Activated CD4-positive, alpha-beta memory T cell treated with anti-CD3 and anti-CD28 coated beads, Interleukin-2, amount 10 ng/mL, durations not matched to agents 7 days and 5 days (primary cell): Measurements from ENCODE around the gene PALD1. TPM values are rescaled to one million over a fixed set of nuclear protein-coding genes. Genes with fewer than 3 reads are reported as not detected.

Experiments
- CTCF ChIA-PET: fragments of 350-600 bp; sonication (Branson Sonifier 250); formaldehyde crosslinking; loops from one replicate; lab custom pipeline; 2021; ENCODE audit warnings: antibody characterized with exemption, inconsistent platforms; lab: Charles Lee
- POLR2A ChIA-PET: fragments of 350-600 bp; sonication (Branson Sonifier 250); formaldehyde crosslinking; loops from one replicate; lab custom pipeline; 2021; ENCODE audit warnings: antibody characterized with exemption; lab: Charles Lee
- DNase-seq: peaks from one replicate; pipeline ENCODE4 v3.0.0-alpha.2; 2020
- H3K27ac Mint-ChIP-seq: one replicate; pipeline ENCODE4 v1.8.0; 2021; ENCODE audit warnings: mild to moderate bottlenecking, mixed read lengths
- H3K27me3 Mint-ChIP-seq: one replicate; pipeline ENCODE4 v1.8.0; 2021; ENCODE audit warnings: mixed read lengths
- H3K36me3 Mint-ChIP-seq: one replicate; pipeline ENCODE4 v1.8.0; 2021; ENCODE audit warnings: low read depth, mixed read lengths
- H3K4me1 Mint-ChIP-seq: one replicate; pipeline ENCODE4 v1.8.0; 2021; ENCODE audit warnings: mixed read lengths
- H3K4me3 Mint-ChIP-seq: one replicate; pipeline ENCODE4 v1.8.0; 2021; ENCODE audit warnings: mild to moderate bottlenecking, mixed read lengths
- H3K9me3 Mint-ChIP-seq: one replicate; pipeline ENCODE4 v1.8.0; 2021; ENCODE audit warnings: mixed read lengths
- total RNA-seq, 2 experiments: library from RNA; stranded (reverse); gene quantifications; one replicate each; pipeline ENCODE4 v1.2.3, GENCODE V29; 2021

Gene PALD1
- total RNA-seq, 2 experiments from 2014 or later = 0.08 to 0.15 TPM

DNA sequence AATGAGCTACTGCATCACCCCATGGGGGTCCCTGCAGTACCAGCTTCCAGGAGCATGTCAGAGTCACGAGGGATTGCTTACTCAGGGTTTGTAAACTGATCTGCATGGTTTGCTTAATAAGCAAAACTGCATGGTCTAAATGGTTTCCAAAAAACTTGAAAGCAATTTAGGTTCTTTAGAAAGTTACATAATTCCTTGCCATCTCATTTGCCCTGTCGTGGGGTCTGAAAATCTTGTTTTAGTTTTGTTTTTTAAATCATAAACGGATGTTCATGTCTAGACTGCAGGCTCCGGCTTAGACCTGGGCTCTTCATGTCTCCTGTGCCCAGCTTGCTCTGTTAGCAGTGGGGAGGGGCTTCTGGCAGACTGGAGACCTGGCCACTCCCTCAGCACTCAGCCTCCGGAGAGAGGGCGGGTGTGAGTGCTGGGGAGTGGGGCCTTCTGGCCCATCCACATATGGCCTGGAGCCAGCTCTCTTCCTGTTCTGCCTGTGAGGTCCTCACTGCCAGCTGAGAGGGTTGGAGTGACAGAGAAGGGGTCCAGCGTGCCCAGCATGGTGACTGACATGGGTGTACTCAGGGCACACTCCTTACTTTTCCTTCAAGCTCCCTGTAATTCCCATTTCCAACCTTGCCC lies 106.5 kb downstream of the PALD1 start:
- no peak overlapping the region for H3K27ac Mint-ChIP-seq
- peaks cover 3% of the 10 kb centered on the region for H3K4me1 Mint-ChIP-seq
- no peak overlapping the region for H3K4me3 Mint-ChIP-seq
- DNase-seq = no peak
- no peaks in the 10 kb centered on the region for H3K9me3 Mint-ChIP-seq
- ChIA-PET CTCF (interaction anchor here (1.0 kb wide), 1 partner anchor 34 kb away, joined by 4 read pairs; no protein-coding TSS in a partner anchor), POLR2A (interaction anchor here (1.9 kb wide), 1 partner anchor 9 kb away, joined by 7 read pairs; no protein-coding TSS in a partner anchor)
- H3K27me3 Mint-ChIP-seq = peaks cover 32% of the 10 kb centered on the region
- H3K36me3 Mint-ChIP-seq = no peaks in the 10 kb centered on the region

DNA sequence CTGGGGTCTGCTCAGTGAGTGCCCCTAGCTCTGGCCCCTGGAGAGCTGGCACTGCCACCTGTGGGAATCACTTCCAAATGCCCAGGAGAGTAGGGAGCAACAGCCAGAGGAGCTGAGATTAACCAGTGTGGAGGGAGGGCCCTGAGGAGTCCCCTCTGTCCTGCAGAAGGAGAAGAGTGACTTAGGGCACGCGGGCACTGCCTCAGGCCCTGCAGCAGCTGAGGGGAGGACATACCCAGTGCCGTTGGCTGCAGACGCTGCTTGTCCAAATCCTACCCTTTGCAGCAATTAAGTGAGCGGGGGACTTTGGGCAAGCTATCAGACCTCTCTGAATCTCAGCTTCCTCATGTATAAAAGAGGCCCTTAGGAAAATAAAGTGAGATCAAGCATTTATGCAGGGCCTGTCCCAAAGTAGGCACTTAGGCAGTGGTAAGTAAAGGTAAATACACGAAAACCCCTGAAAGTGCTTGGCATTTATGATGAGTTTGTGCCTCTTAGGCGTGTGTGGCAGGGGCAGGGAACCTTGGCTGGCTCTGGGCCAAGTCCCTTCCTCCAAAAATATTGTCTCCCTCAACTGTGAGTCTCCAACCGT lies 107.1 kb downstream of the PALD1 start:
- no peaks in the 10 kb centered on the region for H3K36me3 Mint-ChIP-seq
- H3K4me1 Mint-ChIP-seq = no peaks in the 10 kb centered on the region
- H3K27ac Mint-ChIP-seq = no peak overlapping the region
- peaks cover 32% of the 10 kb centered on the region for H3K27me3 Mint-ChIP-seq
- no peaks in the 10 kb centered on the region for H3K9me3 Mint-ChIP-seq
- ChIA-PET POLR2A (interaction anchor here (1.0 to 1.9 kb wide), 3 partner anchors 8 to 16 kb away, joined by 4 to 7 read pairs (median 4); partner anchors contain the start of gene PRF1), CTCF (interaction anchor here (1.0 kb wide), 1 partner anchor 34 kb away, joined by 4 read pairs; no protein-coding TSS in a partner anchor)
- H3K4me3 Mint-ChIP-seq = no peak overlapping the region
- no peak for DNase-seq

DNA sequence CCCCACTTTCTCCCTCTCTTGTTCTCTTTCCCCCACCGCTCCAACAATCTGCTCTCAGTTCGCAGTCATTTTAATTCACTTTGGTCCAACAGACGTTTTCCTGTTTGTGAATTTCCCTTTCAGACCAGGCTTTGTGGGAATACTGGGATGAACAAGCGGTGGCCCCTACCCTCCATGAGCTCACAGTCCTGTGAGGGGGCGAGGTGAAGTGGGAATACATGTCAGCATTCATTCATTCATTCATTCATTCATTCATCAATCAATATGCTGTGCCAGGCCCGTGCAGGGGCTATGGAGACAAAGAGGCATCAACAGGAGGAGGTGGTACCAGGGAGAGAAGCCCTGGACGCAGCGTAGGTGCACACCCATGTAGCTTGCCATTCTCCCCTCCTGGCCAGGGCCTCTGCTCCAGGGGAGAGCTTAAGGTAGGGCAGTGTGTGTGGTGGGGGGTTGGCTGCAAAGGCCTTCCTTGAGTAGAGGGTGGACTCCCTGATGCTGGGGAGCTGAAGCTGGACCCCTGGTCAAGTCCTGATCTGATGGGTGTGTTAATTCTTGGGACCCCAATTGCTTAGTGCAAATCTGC lies 107.9 kb downstream of the PALD1 start:
- ChIA-PET POLR2A (interaction anchor here (1.0 to 1.9 kb wide), 3 partner anchors 9 to 16 kb away, joined by 4 to 7 read pairs (median 4); partner anchors contain the start of gene PRF1), CTCF (no interaction called here)
- Mint-ChIP-seq H3K36me3 (no peaks in the 10 kb centered on the region), H3K4me1 (no peaks in the 10 kb centered on the region), H3K27me3 (peaks cover 35% of the 10 kb centered on the region), H3K27ac (no peak overlapping the region), H3K4me3 (no peak overlapping the region), H3K9me3 (no peaks in the 10 kb centered on the region)
- DNase-seq = no peak

DNA sequence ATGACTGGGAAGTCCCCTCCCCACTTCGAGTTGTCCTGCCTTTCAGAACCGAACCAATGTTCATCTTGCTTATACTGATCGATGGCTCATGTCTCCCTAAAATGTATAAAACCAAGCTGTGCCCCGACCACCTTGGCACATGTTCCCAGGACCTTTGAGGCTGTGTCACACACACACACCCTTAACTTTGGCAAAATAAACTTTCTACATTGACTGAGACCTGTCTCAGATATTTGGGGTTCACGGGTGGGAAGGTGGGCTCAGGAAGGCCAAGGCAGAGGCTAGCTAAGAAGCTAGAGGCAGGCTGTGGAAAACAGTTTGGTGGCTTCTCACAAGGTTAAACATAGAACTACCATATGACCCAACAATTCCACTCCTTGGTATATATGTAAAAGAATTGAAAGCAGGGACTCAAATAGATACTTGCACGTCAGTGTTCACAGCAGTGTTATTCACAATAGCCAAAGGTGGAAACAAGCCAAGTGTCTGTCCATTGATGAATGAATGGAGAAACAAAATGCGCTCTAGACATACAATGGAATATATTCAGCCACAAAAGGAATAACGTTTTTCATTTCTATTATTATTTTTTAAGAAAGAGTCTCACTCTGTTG lies 108.6 kb downstream of the PALD1 start:
- H3K36me3 Mint-ChIP-seq = no peaks in the 10 kb centered on the region
- POLR2A ChIA-PET = interaction anchor here (1.5 kb wide), 1 partner anchor 9 kb away, joined by 4 read pairs; no protein-coding TSS in a partner anchor
- no peak overlapping the region for H3K27ac Mint-ChIP-seq
- no peaks in the 10 kb centered on the region for H3K4me1 Mint-ChIP-seq
- CTCF ChIA-PET = interaction anchor here (0.6 kb wide), 1 partner anchor 220 kb away, joined by 3 read pairs; no protein-coding TSS in a partner anchor
- H3K4me3 Mint-ChIP-seq = no peak overlapping the region
- no peak for DNase-seq
- peaks cover 35% of the 10 kb centered on the region for H3K27me3 Mint-ChIP-seq
- H3K9me3 Mint-ChIP-seq = no peaks in the 10 kb centered on the region

DNA sequence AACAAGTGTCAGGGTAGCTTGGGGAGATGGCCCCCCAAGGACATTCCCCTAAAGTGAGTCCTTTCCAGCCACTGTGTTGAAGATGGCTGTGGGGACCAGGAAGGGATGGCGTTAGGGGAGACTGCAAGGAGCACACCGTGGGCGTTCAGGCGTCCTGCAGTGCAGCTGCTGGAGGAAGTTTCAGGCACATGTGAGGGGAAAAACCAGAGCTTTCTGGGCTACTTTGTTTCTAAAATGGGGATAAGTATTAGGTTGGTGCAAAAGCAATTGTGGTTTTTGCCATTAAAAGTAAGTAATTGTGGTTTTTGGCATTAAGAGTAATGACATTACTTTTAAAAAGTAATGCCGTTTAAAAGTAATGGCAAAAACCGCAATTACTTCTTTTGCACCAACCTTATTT lies 109.7 kb downstream of the PALD1 start:
- H3K9me3 Mint-ChIP-seq = no peaks in the 10 kb centered on the region
- H3K27ac Mint-ChIP-seq = no peak overlapping the region
- H3K36me3 Mint-ChIP-seq = no peaks in the 10 kb centered on the region
- POLR2A ChIA-PET = no interaction called here
- H3K4me1 Mint-ChIP-seq = peaks cover 2% of the 10 kb centered on the region
- H3K4me3 Mint-ChIP-seq = no peak overlapping the region
- peaks cover 35% of the 10 kb centered on the region for H3K27me3 Mint-ChIP-seq
- no peak for DNase-seq
- CTCF ChIA-PET = no interaction called here

DNA sequence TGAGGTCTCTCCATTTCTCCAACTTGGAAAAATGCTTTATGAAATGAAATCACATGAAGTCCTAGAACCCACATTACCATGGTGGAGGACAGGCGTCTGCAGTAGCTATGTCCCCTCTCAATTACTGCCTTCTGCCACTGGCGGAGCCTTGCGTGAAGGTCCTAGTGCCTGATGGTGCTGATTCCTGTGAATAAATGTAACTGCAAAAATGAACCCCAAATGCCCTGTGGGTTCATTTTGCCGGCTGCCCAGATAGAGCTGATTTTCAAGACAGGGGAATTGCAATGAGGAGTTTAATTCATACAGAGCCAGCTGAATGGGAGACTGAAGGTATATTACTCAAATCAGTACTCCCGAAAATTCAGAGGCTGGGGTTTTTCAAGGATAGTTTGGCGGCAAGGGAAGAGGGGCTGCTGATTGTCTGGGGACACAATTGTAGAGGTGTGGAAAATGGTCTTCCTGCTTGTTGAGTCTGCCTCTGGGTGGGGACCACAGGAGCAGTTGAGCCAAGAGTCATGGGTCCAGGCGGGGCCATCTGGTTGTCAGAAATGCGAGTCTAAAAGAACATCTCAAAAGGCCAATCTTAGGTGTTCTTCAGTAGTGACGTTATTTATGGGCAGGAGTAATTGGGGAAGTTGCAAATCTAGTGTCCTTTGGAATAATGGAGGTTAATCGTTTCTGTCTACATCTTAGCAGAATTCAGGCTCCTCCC lies 110.4 kb downstream of the PALD1 start:
- Mint-ChIP-seq H3K9me3 (no peaks in the 10 kb centered on the region), H3K4me3 (no peak overlapping the region), H3K27ac (no peak overlapping the region), H3K4me1 (peaks cover 2% of the 10 kb centered on the region), H3K36me3 (no peaks in the 10 kb centered on the region), H3K27me3 (peaks cover 30% of the 10 kb centered on the region)
- CTCF ChIA-PET = interaction anchor here (0.6 to 1.3 kb wide), 2 partner anchors 30 to 215 kb away, joined by 3 to 5 read pairs; no protein-coding TSS in a partner anchor
- DNase-seq = no peak
- POLR2A ChIA-PET = no interaction called here

DNA sequence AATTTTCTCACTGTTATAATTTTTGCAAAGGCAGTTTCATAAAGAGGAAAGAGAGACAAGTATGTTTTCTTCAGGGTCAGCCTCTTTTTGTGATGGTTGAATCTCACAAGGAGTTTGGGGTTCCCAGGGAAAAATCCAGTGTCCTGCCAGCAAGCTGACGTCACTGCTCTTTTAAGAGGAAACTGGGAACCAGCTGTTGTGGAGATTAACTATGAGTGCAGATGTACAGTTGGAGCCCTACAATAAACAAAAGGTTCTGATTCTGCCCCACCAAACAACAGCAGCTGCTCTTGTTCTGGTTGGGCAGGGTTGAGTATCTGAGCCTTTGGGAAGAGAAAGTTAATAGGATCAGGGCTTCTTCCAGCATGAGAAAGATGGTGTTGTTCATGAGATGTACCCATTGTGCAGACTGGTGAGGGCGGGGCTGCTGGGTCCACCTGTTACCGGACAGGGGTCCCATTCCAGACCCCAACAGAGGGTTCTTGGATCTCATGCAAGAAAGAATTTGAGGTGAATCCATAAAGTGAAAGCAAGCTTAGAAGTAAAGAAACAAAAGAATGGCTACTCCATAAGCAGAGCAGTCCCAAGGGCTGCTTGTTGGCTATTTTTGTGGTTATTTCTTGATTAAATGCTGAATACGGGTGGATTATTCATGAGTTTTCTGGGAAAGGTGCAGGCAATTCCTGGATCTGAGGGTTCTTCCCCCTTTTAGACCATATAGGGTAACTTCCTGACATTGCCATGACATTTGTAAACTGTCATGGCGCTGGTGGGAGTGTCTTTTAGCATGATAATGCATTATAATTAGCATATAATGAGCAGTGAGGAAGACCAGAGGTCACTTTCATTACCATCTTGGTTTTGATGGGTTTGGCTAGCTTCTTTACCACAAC lies 111.4 kb downstream of the PALD1 start:
- Mint-ChIP-seq H3K36me3 (no peaks in the 10 kb centered on the region), H3K27me3 (peaks cover 30% of the 10 kb centered on the region), H3K4me3 (no peak overlapping the region), H3K4me1 (peaks cover 5% of the 10 kb centered on the region), H3K9me3 (no peaks in the 10 kb centered on the region), H3K27ac (no peak overlapping the region)
- CTCF ChIA-PET = interaction anchor here (0.7 to 1.3 kb wide), 2 partner anchors 14 to 31 kb away, joined by 3 to 5 read pairs; no protein-coding TSS in a partner anchor
- peak; percentile 8 for DNase-seq
- POLR2A ChIA-PET = interaction anchor here (1.2 kb wide), 1 partner anchor 12 kb away, joined by 3 read pairs; no protein-coding TSS in a partner anchor

DNA sequence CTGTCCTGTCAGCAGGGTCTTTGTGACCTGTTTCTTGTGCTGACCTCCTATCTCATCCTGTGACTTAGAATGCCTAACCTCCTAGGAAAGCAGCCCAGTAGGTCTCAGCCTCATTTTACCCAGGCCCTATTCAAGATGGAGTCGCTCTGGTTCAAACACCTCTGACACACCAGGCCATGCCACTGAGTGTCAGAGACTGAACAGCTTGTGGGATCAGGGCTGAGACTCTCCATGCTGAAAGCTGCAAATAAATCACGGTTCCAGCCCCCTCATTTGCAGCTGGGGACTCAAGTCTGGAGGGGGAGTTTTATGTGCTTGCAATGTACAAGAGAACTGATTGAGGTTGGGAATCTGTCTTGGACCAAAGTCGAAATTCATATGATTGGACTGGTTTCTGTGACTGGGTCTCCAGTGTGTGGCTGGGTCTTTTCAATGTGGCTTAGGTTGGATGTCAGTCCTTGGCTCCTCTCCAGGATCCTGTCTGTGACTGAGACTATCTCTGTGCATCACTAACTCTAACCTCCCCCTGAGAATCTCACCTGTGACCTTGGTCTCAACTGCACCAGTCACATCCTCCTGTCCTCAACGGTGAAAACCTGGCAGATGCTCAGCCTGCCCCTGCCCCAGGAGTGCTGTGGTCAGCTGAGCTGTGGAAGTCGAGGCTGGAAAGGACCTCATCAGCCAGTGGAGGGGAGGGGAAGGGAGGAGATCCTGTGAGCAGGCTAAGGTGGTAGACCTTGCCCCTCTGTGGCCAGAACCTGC lies 112.3 kb downstream of the PALD1 start:
- Mint-ChIP-seq H3K27me3 (peaks cover 30% of the 10 kb centered on the region), H3K36me3 (no peaks in the 10 kb centered on the region), H3K4me3 (no peak overlapping the region), H3K9me3 (no peaks in the 10 kb centered on the region), H3K4me1 (peaks cover 6% of the 10 kb centered on the region), H3K27ac (no peak overlapping the region)
- ChIA-PET CTCF (interaction anchor here (0.7 to 1.3 kb wide), 4 partner anchors 15 to 32 kb away, joined by 3 to 5 read pairs (median 3); no protein-coding TSS in a partner anchor), POLR2A (interaction anchor here (0.7 to 1.2 kb wide), 2 partner anchors 13 to 31 kb away, joined by 3 read pairs; no protein-coding TSS in a partner anchor)
- peak; percentile 10 for DNase-seq

DNA sequence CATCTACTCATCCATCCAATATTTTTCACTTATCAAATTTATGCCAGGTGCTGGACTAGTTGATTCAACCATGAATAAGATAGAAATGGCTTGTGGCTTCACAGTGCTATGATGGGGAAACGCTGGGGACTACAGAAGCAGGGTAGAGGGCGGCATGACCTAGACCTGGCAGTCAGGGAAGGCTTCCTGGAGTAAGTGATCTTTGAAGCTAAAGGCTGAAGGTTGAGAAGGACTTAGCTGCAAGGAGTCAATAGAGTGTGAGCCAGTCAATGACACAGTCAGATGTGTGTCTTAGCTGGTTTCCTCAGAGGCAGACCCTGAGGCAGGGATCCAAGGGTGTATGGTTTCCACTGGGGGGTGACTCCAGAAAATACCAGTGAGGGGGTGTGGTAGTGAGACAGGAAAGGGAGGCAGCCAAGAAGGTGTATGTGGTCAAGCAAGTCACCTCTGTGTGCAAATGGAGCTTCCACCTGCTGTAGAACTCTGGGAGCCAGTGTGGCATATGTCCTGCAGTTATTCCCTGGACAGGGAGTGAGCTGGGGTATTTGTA lies 113.7 kb downstream of the PALD1 start:
- Mint-ChIP-seq H3K27ac (no peak overlapping the region), H3K4me3 (no peak overlapping the region), H3K27me3 (peaks cover 21% of the 10 kb centered on the region), H3K36me3 (peaks cover 6% of the 10 kb centered on the region), H3K4me1 (peaks cover 11% of the 10 kb centered on the region), H3K9me3 (no peaks in the 10 kb centered on the region)
- DNase-seq = peak; percentile 14
- ChIA-PET CTCF (interaction anchor here (1.0 kb wide), 1 partner anchor 33 kb away, joined by 3 read pairs; no protein-coding TSS in a partner anchor), POLR2A (interaction anchor here (1.0 to 2.0 kb wide), 3 partner anchors 9 to 14 kb away, joined by 4 to 9 read pairs (median 5); no protein-coding TSS in a partner anchor)

DNA sequence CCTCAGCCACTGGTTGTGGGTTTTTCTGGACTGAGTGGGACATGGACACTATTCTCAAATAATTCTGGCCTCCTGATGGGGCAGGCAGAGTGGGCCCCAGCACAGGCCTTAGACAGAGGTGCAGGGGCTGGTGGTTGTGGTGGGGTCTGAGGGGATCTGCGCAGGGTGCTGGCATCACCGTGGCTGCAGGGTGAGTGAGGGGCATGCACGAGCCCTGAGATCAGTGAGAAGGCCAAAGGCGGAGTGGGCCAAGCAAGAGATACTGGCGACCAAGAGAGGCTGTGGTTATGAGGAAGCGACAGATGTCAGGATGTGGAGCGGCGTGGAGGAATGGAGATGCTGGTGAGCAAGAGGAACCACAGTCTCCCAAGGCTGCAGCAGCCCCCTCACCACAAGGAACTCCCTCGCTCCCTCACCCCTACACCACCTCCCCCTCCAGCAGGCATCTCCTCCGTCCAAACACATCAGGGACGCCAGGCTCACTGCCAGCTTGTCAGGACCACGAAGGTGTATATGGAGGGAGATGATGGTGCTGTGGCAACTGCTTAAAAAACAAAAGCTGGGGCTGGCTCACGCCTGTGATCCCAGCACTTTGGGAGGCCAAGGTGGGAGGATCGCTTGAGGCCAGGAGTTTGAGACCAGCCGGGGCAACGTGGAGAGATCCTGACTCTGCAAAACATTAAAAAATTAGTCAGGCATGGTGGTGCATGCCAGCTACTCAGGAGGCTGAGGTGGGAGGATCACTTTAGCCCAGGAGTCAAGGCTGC lies 114.4 kb downstream of the PALD1 start:
- Mint-ChIP-seq H3K27ac (no peak overlapping the region), H3K9me3 (no peaks in the 10 kb centered on the region)
- POLR2A ChIA-PET = interaction anchor here (1.0 to 2.0 kb wide), 3 partner anchors 9 to 15 kb away, joined by 4 to 9 read pairs (median 5); no protein-coding TSS in a partner anchor

More for the DNA sequence above, 114.4 kb downstream of the PALD1 start:
- CTCF ChIA-PET = interaction anchor here (0.6 to 1.0 kb wide), 2 partner anchors 22 to 34 kb away, joined by 3 read pairs; no protein-coding TSS in a partner anchor
- peak; percentile 14 for DNase-seq
- Mint-ChIP-seq H3K4me1 (peaks cover 12% of the 10 kb centered on the region), H3K4me3 (no peak overlapping the region), H3K27me3 (peaks cover 18% of the 10 kb centered on the region), H3K36me3 (peaks cover 13% of the 10 kb centered on the region)
